Osteoblast (primary cell): ENCODE data around the gene MBD4. TPM values are rescaled to one million over a fixed set of nuclear protein-coding genes. Genes with fewer than 3 reads are reported as not detected.

Experiments used
- DNase-seq: peaks from one replicate; pipeline ENCODE4 v3.0.0; 2011; ENCODE audit warnings: low spot score, mixed read lengths; ENCODE audit not compliant: insufficient read length; ENCODE audit errors: missing footprints
- H2AFZ ChIP-seq: 2 replicates; pipeline ENCODE4 v1.6.0; 2011; ENCODE audit warnings: mild to moderate bottlenecking, low read length
- H3K27ac ChIP-seq: 2 replicates; pipeline ENCODE4 v1.5.1; 2011; ENCODE audit warnings: mild to moderate bottlenecking, low read depth, low read length, moderate library complexity
- H3K27me3 ChIP-seq: 2 replicates; pipeline ENCODE4 v1.6.0; 2012; ENCODE audit warnings: mild to moderate bottlenecking, control low read depth, inconsistent platforms, low read length, moderate library complexity; ENCODE audit not compliant: insufficient read depth
- H3K36me3 ChIP-seq: 2 replicates; pipeline ENCODE4 v1.5.1; 2011; ENCODE audit warnings: mild to moderate bottlenecking, low read length, control low read depth, moderate library complexity; ENCODE audit not compliant: insufficient read depth
- H3K4me1 ChIP-seq: 2 replicates; pipeline ENCODE4 v1.5.1; 2011; ENCODE audit warnings: mild to moderate bottlenecking, low read length, control low read depth, moderate library complexity; ENCODE audit not compliant: insufficient read depth
- H3K4me2 ChIP-seq: 2 replicates; pipeline ENCODE4 v1.6.0; 2011; ENCODE audit warnings: mild to moderate bottlenecking, low read length; ENCODE audit not compliant: insufficient read depth
- H3K4me3 ChIP-seq: fragments of 200-600 bp; sonication (generic); 3 replicates; pipeline ENCODE4 v1.5.1; 2012; ENCODE audit warnings: mild to moderate bottlenecking, low read length, inconsistent platforms; ENCODE audit not compliant: insufficient read depth
- H3K79me2 ChIP-seq: 2 replicates; pipeline ENCODE4 v1.6.0; 2012; ENCODE audit warnings: mild to moderate bottlenecking, low read length, control low read depth, inconsistent platforms; ENCODE audit not compliant: insufficient read depth
- H3K9me3 ChIP-seq: 2 replicates; pipeline ENCODE4 v1.5.1; 2011; ENCODE audit warnings: low read depth, low read length, control low read depth
- H4K20me1 ChIP-seq: 2 replicates; pipeline ENCODE4 v1.6.0; 2012; ENCODE audit warnings: mild to moderate bottlenecking, low read length, control low read depth; ENCODE audit not compliant: insufficient read depth
- total RNA-seq: library from RNA; depleted of rRNA; stranded (reverse); fragments of >200 nt; gene quantifications from 2 replicates; pipeline ENCODE4 v1.2.3, GENCODE V29; 2012
- TF ChIP-seq, protein P1 (sequence below): IDR thresholded peaks from 2 replicates; pipeline ENCODE4 v1.5.1; 2011; ENCODE audit warnings: mild to moderate bottlenecking, low read depth, low read length, moderate library complexity; ENCODE audit errors: extremely low read depth

The MBD4 gene
- total RNA-seq, 1 donor, result 41.3 TPM

DNA sequence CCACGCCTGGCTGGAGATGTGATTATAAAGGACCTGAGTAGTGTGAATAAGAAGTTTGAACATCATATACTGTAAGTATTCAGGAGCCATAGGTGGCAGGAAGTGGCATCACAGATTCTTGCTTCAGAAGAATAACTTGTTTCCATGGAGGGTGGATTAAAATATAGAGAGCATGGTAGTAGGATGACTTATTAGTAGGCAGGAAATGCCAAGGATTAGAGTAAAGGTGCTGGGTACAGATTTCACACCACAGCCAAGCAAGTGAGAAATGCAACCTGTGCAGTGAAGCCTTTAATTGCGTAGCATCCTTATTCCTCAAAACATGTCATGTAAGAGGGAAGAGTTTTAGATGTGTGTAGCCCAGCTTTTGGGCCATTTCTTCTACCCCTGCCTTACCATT, 31.1 kb upstream of the MBD4 start:
- Histone ChIP-seq H3K27me3 (no peaks in the 10 kb centered on the region), H4K20me1 (no peaks in the 10 kb centered on the region)
- TF ChIP-seq, protein P1, sequence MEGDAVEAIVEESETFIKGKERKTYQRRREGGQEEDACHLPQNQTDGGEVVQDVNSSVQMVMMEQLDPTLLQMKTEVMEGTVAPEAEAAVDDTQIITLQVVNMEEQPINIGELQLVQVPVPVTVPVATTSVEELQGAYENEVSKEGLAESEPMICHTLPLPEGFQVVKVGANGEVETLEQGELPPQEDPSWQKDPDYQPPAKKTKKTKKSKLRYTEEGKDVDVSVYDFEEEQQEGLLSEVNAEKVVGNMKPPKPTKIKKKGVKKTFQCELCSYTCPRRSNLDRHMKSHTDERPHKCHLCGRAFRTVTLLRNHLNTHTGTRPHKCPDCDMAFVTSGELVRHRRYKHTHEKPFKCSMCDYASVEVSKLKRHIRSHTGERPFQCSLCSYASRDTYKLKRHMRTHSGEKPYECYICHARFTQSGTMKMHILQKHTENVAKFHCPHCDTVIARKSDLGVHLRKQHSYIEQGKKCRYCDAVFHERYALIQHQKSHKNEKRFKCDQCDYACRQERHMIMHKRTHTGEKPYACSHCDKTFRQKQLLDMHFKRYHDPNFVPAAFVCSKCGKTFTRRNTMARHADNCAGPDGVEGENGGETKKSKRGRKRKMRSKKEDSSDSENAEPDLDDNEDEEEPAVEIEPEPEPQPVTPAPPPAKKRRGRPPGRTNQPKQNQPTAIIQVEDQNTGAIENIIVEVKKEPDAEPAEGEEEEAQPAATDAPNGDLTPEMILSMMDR, result no peak

DNA sequence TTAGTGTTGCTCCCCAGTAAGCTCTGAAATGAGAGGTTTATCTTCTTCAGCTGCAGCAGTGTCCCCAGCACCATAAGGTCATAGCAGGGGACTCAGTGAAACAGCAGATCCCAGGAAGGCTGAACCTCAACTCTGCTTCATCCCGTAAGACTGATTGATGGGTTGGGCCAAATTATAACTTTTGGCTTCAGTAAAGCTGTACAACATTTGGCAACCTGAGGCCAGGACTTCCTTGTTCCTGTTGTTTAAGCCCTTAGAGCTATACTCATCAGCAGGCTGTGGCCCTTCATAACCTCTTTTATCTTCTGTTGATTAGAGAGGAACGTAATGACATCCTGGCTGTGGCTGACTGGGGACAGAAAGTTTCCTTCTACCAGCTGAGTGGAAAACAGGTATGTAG, 29.3 kb upstream of the MBD4 start:
- H2AFZ ChIP-seq, result no peak overlapping the region
- H4K20me1 ChIP-seq, result no peaks in the 10 kb centered on the region
- H3K4me1 ChIP-seq, result no peaks in the 10 kb centered on the region
- H3K9me3 ChIP-seq, result no peaks in the 10 kb centered on the region
- H3K4me3 ChIP-seq, result no peak overlapping the region
- TF ChIP-seq, protein P1, result no peak
- no peak overlapping the region for H3K4me2 ChIP-seq
- no peak overlapping the region for H3K27ac ChIP-seq
- H3K27me3 ChIP-seq, result no peaks in the 10 kb centered on the region
- no peak for DNase-seq
- no peaks in the 10 kb centered on the region for H3K79me2 ChIP-seq
- peaks cover 30% of the 10 kb centered on the region for H3K36me3 ChIP-seq

More for the DNA sequence above, 31.1 kb upstream of the MBD4 start:
- peaks cover 7% of the 10 kb centered on the region for H3K4me1 ChIP-seq
- H3K9me3 ChIP-seq, result no peaks in the 10 kb centered on the region
- no peaks in the 10 kb centered on the region for H3K79me2 ChIP-seq
- peaks cover 25% of the 10 kb centered on the region for H3K36me3 ChIP-seq
- no peak overlapping the region for H3K27ac ChIP-seq
- H3K4me2 ChIP-seq, result no peak overlapping the region
- DNase-seq, result no peak
- no peak overlapping the region for H3K4me3 ChIP-seq
- no peak overlapping the region for H2AFZ ChIP-seq

DNA sequence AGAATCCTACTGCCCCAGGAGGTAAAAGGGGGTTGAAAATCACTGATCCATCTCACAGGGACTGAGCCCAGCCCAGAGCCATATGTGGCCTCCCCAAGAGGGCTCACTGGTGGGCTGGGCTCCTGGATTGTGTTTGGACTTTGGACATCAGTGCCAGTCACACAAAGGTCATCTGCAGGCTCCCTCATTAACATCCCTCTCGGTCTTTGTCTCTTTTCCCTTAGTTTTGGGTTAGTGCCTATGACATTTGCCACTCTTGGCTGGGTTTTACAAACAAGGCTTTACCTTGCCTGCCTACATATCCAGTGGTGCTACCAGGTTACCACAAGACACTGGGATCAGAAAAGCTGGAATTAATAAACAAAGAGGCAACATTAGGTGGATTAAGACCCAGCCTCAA, 28.2 kb upstream of the MBD4 start:
- H3K9me3 ChIP-seq, result no peaks in the 10 kb centered on the region
- H3K36me3 ChIP-seq, result peaks cover 30% of the 10 kb centered on the region
- no peak overlapping the region for H3K4me2 ChIP-seq
- TF ChIP-seq, protein P1, result no peak
- H3K27ac ChIP-seq, result no peak overlapping the region
- no peaks in the 10 kb centered on the region for H3K27me3 ChIP-seq
- no peaks in the 10 kb centered on the region for H3K4me1 ChIP-seq
- DNase-seq, result no peak
- H3K4me3 ChIP-seq, result no peak overlapping the region
- H4K20me1 ChIP-seq, result no peaks in the 10 kb centered on the region
- no peaks in the 10 kb centered on the region for H3K79me2 ChIP-seq
- no peak overlapping the region for H2AFZ ChIP-seq

GRCh38 chr3:129463716-129464115, 24.0 kb upstream of the MBD4 start:
- TF ChIP-seq, protein P1, result no peak
- no peak overlapping the region for H2AFZ ChIP-seq
- no peaks in the 10 kb centered on the region for H3K27me3 ChIP-seq
- H3K36me3 ChIP-seq, result peaks cover 16% of the 10 kb centered on the region
- no peak overlapping the region for H3K27ac ChIP-seq
- H3K79me2 ChIP-seq, result no peaks in the 10 kb centered on the region
- no peak overlapping the region for H3K4me3 ChIP-seq
- DNase-seq, result no peak
- H3K9me3 ChIP-seq, result no peaks in the 10 kb centered on the region
- H3K4me1 ChIP-seq, result peaks cover 11% of the 10 kb centered on the region
- H4K20me1 ChIP-seq, result no peaks in the 10 kb centered on the region
- no peak overlapping the region for H3K4me2 ChIP-seq
